ENCODE results near the gene CEBPB. TPM values are rescaled to one million over a fixed set of nuclear protein-coding genes. Genes with fewer than 3 reads are reported as not detected.

The CEBPB gene
- total and polyA plus RNA-seq, 4 donors, result 19.7 to 61.8 (median 29.2) TPM

DNA sequence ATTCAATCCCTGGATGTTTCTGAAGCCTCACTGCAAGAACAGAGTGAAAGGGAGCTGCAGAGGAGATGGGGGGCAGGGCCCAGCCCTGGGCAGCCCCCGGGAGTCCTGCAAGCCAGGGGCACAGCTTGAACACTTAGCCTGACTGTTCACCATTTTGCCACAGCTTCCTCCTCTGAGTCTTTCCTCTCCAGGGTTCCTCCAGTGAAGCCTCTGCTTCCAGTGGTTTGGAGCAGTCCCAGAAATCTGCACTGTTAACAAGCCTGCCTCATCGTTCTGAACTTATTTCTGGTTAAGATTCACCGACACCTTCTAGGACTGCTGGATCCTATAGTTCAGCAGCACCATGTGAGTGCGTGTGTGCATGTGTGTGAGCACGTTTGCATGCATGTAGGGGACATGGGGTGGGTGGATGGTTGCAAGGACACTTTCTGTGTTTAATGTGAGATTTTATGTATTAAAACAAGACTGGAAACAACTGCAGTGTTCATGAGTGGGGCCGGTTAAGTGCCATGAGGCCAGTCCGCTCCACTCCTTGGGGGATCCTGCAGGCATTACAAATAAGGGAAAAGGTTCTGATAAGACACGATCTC is 24.6 kb downstream of the CEBPB start:
- Histone ChIP-seq H3K4me3 (ENCODE audit: low read depth in 1 of 3, low read length in 3 of 3) (no peak overlapping the region), H3K9me3 (ENCODE audit: control insufficient read depth in 4 of 4, low read length in 3 of 4) (no peaks in the 10 kb centered on the region), H3K27ac (ENCODE audit: low read depth in 1 of 2, low read length in 2 of 2) (no peak overlapping the region), H3K9ac (ENCODE audit: low read depth in 1 of 2, low read length in 2 of 2) (no peak overlapping the region), H3K36me3 (ENCODE audit: control insufficient read depth in 4 of 4, insufficient read depth in 3 of 4, low read depth in 1 of 4, low read length in 3 of 4) (no peaks in the 10 kb centered on the region), H3K4me1 (ENCODE audit: control insufficient read depth in 4 of 4, insufficient read depth in 4 of 4, low read length in 3 of 4) (no peaks in the 10 kb centered on the region), H3K27me3 (ENCODE audit: control insufficient read depth in 4 of 4, insufficient read depth in 4 of 4, low read length in 3 of 4) (no peaks in the 10 kb centered on the region)
- WGBS, result 68% methylated on average over 8 of the region's 8 CpGs
- TF ChIP-seq GABPA (IDR thresholded peaks at IDR 0.05 in 1 of 2, conservative IDR thresholded peaks at IDR 0.05 in 1 of 2) (no peak), TAF1 (conservative IDR thresholded peaks at IDR 0.05) (no peak), YY1 (IDR thresholded peaks at IDR 0.05) (no peak), JUND (IDR thresholded peaks at IDR 0.05) (no peak), SP1 (IDR thresholded peaks at IDR 0.05) (no peak), HNF4G (IDR thresholded peaks at IDR 0.05) (no peak), FOXA1 (IDR thresholded peaks at IDR 0.05) (no peak), RAD21 (IDR thresholded peaks at IDR 0.05) (no peak), FOXA2 (IDR thresholded peaks at IDR 0.05) (no peak), EGR1 (IDR thresholded peaks at IDR 0.05; ENCODE audit: low read depth in 2 of 2) (no peak), RXRA (IDR thresholded peaks at IDR 0.05) (no peak), HNF4A (conservative IDR thresholded peaks at IDR 0.05) (no peak)
- TF ChIP-seq, protein P1, sequence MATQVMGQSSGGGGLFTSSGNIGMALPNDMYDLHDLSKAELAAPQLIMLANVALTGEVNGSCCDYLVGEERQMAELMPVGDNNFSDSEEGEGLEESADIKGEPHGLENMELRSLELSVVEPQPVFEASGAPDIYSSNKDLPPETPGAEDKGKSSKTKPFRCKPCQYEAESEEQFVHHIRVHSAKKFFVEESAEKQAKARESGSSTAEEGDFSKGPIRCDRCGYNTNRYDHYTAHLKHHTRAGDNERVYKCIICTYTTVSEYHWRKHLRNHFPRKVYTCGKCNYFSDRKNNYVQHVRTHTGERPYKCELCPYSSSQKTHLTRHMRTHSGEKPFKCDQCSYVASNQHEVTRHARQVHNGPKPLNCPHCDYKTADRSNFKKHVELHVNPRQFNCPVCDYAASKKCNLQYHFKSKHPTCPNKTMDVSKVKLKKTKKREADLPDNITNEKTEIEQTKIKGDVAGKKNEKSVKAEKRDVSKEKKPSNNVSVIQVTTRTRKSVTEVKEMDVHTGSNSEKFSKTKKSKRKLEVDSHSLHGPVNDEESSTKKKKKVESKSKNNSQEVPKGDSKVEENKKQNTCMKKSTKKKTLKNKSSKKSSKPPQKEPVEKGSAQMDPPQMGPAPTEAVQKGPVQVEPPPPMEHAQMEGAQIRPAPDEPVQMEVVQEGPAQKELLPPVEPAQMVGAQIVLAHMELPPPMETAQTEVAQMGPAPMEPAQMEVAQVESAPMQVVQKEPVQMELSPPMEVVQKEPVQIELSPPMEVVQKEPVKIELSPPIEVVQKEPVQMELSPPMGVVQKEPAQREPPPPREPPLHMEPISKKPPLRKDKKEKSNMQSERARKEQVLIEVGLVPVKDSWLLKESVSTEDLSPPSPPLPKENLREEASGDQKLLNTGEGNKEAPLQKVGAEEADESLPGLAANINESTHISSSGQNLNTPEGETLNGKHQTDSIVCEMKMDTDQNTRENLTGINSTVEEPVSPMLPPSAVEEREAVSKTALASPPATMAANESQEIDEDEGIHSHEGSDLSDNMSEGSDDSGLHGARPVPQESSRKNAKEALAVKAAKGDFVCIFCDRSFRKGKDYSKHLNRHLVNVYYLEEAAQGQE (IDR thresholded peaks at IDR 0.05), result no peak
- TF ChIP-seq, protein P2, sequence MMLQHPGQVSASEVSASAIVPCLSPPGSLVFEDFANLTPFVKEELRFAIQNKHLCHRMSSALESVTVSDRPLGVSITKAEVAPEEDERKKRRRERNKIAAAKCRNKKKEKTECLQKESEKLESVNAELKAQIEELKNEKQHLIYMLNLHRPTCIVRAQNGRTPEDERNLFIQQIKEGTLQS (IDR thresholded peaks at IDR 0.05), result no peak
- TF ChIP-seq, protein P3, sequence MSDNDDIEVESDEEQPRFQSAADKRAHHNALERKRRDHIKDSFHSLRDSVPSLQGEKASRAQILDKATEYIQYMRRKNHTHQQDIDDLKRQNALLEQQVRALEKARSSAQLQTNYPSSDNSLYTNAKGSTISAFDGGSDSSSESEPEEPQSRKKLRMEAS (IDR thresholded peaks at IDR 0.05), result no peak
- TF ChIP-seq, protein P4, sequence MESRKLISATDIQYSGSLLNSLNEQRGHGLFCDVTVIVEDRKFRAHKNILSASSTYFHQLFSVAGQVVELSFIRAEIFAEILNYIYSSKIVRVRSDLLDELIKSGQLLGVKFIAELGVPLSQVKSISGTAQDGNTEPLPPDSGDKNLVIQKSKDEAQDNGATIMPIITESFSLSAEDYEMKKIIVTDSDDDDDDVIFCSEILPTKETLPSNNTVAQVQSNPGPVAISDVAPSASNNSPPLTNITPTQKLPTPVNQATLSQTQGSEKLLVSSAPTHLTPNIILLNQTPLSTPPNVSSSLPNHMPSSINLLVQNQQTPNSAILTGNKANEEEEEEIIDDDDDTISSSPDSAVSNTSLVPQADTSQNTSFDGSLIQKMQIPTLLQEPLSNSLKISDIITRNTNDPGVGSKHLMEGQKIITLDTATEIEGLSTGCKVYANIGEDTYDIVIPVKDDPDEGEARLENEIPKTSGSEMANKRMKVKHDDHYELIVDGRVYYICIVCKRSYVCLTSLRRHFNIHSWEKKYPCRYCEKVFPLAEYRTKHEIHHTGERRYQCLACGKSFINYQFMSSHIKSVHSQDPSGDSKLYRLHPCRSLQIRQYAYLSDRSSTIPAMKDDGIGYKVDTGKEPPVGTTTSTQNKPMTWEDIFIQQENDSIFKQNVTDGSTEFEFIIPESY (IDR thresholded peaks at IDR 0.05), result no peak
- TF ChIP-seq, protein P5, sequence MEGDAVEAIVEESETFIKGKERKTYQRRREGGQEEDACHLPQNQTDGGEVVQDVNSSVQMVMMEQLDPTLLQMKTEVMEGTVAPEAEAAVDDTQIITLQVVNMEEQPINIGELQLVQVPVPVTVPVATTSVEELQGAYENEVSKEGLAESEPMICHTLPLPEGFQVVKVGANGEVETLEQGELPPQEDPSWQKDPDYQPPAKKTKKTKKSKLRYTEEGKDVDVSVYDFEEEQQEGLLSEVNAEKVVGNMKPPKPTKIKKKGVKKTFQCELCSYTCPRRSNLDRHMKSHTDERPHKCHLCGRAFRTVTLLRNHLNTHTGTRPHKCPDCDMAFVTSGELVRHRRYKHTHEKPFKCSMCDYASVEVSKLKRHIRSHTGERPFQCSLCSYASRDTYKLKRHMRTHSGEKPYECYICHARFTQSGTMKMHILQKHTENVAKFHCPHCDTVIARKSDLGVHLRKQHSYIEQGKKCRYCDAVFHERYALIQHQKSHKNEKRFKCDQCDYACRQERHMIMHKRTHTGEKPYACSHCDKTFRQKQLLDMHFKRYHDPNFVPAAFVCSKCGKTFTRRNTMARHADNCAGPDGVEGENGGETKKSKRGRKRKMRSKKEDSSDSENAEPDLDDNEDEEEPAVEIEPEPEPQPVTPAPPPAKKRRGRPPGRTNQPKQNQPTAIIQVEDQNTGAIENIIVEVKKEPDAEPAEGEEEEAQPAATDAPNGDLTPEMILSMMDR (IDR thresholded peaks at IDR 0.05; ENCODE audit: low read depth, low read length, missing input control), result no peak
- DNase-seq (ENCODE audit: low spot score), result no peak

All from liver (tissue), 9 donors.